ENCODE results near the gene NLGN1.

NLGN1 gene

GRCh38 chr3:173774294-173774693 lies 376.8 kb downstream of the NLGN1 start:
- no peak for DNase-seq

- DNase-seq = no peak
These were observed 380.7 kb downstream of the NLGN1 start for GRCh38 chr3:173778251-173778650.

- DNase-seq = no peak
These were observed 382.5 kb downstream of the NLGN1 start for GRCh38 chr3:173780067-173780466.

GRCh38 chr3:173785004-173785403 lies 387.5 kb downstream of the NLGN1 start:
- no peak for DNase-seq

GRCh38 chr3:173789530-173790162 lies 392.1 kb downstream of the NLGN1 start:
- DNase-seq = no peak

GRCh38 chr3:173793963-173794362 lies 396.4 kb downstream of the NLGN1 start:
- DNase-seq = no peak

- no peak for DNase-seq
These were observed 398.9 kb downstream of the NLGN1 start for GRCh38 chr3:173796405-173796804.

- DNase-seq = no peak
These were observed 399.3 kb downstream of the NLGN1 start for GRCh38 chr3:173796890-173797289.

- DNase-seq = no peak
These were observed 401.7 kb downstream of the NLGN1 start for GRCh38 chr3:173799060-173799816.

- DNase-seq = no peak
These were observed 402.6 kb downstream of the NLGN1 start for GRCh38 chr3:173800154-173800553.

- no peak for DNase-seq
These were observed 417.3 kb downstream of the NLGN1 start for GRCh38 chr3:173814809-173815208.

- no peak for DNase-seq
These were observed 421.8 kb downstream of the NLGN1 start for GRCh38 chr3:173819368-173819767.

- no peak for DNase-seq
These were observed 426.4 kb downstream of the NLGN1 start for GRCh38 chr3:173823911-173824460.

- DNase-seq = no peak
These were observed 428.2 kb downstream of the NLGN1 start for GRCh38 chr3:173825730-173826129.

- DNase-seq = no peak
These were observed 428.9 kb downstream of the NLGN1 start for GRCh38 chr3:173826416-173826815.

- no peak for DNase-seq
These were observed 429.5 kb downstream of the NLGN1 start for GRCh38 chr3:173826901-173827609.

- DNase-seq = no peak
These were observed 441.1 kb downstream of the NLGN1 start for GRCh38 chr3:173838644-173839043.

GRCh38 chr3:173839859-173840258 lies 442.3 kb downstream of the NLGN1 start:
- DNase-seq = no peak

- DNase-seq = no peak
These were observed 443.8 kb downstream of the NLGN1 start for GRCh38 chr3:173841334-173841733.

- no peak for DNase-seq
These were observed 445.5 kb downstream of the NLGN1 start for GRCh38 chr3:173843060-173843459.

- DNase-seq = no peak
These were observed 449.0 kb downstream of the NLGN1 start for GRCh38 chr3:173846584-173846983.

GRCh38 chr3:173849489-173849888 lies 451.9 kb downstream of the NLGN1 start:
- DNase-seq = no peak

GRCh38 chr3:173857154-173857553 lies 459.6 kb downstream of the NLGN1 start:
- DNase-seq = no peak

GRCh38 chr3:173862701-173863100 lies 465.2 kb downstream of the NLGN1 start:
- DNase-seq = no peak

Data from bone marrow (tissue), 2 donors.